Measurements from ENCODE around the gene SCNN1B. TPM values are rescaled to one million over a fixed set of nuclear protein-coding genes. Genes with fewer than 3 reads are reported as not detected.

Gene SCNN1B
- total RNA-seq, 2 donors from 2014 or later = not detected

GRCh38 chr16:23321206-23321875, 19.2 kb downstream of the SCNN1B start:
- 85 to 94% methylated on average over 10 to 14 of the region's 14 CpGs for WGBS, 2 experiments (ENCODE audit: insufficient coverage in 1 of 2, insufficient read length in 1 of 2)
- TF ChIP-seq, protein P1, sequence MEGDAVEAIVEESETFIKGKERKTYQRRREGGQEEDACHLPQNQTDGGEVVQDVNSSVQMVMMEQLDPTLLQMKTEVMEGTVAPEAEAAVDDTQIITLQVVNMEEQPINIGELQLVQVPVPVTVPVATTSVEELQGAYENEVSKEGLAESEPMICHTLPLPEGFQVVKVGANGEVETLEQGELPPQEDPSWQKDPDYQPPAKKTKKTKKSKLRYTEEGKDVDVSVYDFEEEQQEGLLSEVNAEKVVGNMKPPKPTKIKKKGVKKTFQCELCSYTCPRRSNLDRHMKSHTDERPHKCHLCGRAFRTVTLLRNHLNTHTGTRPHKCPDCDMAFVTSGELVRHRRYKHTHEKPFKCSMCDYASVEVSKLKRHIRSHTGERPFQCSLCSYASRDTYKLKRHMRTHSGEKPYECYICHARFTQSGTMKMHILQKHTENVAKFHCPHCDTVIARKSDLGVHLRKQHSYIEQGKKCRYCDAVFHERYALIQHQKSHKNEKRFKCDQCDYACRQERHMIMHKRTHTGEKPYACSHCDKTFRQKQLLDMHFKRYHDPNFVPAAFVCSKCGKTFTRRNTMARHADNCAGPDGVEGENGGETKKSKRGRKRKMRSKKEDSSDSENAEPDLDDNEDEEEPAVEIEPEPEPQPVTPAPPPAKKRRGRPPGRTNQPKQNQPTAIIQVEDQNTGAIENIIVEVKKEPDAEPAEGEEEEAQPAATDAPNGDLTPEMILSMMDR (conservative IDR thresholded peaks at IDR 0.05) = no peak

DNA sequence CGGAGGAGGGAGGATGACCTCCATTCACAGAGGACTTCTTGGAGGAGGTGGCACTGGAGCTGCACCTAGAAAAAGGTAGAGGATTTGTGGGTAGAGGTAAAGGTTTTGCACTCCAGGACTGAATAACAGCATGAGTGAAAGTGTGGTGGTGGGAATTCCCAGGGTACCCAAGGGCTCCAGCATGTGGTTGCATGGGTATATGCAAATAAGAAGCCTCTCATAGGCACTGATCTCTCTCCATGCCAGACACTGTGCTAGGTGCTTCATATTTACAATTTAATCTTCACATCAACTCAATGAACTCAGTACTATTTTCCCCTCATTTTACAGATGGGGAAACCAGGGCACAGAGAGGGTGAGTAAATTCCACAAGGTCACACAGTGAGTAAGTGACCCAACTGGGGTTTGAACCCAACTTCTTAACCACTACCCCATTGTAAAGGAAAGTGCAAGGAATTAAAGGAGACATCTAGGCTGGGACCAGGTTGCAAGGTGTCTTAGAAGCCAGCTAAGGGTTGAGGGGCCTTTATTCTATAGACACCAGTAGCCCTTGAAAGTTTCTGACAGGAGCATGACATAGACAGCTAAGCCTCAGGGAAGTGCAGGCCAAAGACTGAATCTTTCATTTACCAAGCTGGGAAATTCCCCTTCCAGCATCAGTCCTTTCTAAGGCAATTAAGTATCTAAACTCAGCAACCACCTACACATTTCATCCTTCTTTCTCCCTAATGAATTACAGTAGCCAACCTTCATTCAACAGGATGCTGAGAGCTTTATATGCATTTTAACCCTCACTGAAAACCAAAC, 21.3 kb downstream of the SCNN1B start:
- WGBS, 2 experiments (ENCODE audit: insufficient coverage in 1 of 2, insufficient read length in 1 of 2) = 78% methylated on average over 1 of the region's 1 CpG; no CpG with 5 or more reads in 1 of the 2 experiments

More at GRCh38 chr16:23321206-23321875, 19.2 kb downstream of the SCNN1B start:
- H3K4me1 ChIP-seq (ENCODE audit: control insufficient read depth, insufficient read depth, low read length) = no peaks in the 10 kb centered on the region
- H3K4me1 Mint-ChIP-seq = peaks cover 8% of the 10 kb centered on the region
- no peaks in the 10 kb centered on the region for H3K9me3 Mint-ChIP-seq
- no peak for DNase-seq
- H3K4me3 Mint-ChIP-seq = no peak overlapping the region
- H3K27me3 Mint-ChIP-seq (ENCODE audit: insufficient read depth) = peaks cover 2% of the 10 kb centered on the region
- H3K27ac Mint-ChIP-seq = no peak overlapping the region
- no peaks in the 10 kb centered on the region for H3K36me3 Mint-ChIP-seq (ENCODE audit: low read depth)
- no peaks in the 10 kb centered on the region for H3K9me3 ChIP-seq (ENCODE audit: control insufficient read depth, low read length)
- H3K27ac ChIP-seq (ENCODE audit: low read depth, low read length) = no peak overlapping the region
- no peak overlapping the region for H3K4me3 ChIP-seq (ENCODE audit: low read length)
- no peaks in the 10 kb centered on the region for H3K27me3 ChIP-seq (ENCODE audit: control insufficient read depth, insufficient read depth, low read length, poor library complexity, severe bottlenecking)
- no peaks in the 10 kb centered on the region for H3K36me3 ChIP-seq (ENCODE audit: control insufficient read depth, insufficient read depth, low read length)
- H3K9ac ChIP-seq (ENCODE audit: extremely low read depth, low read length, poor library complexity, severe bottlenecking) = no peak overlapping the region

GRCh38 chr16:23324727-23325126, 22.6 kb downstream of the SCNN1B start:
- no peak overlapping the region for H3K9ac ChIP-seq (ENCODE audit: extremely low read depth, low read length, poor library complexity, severe bottlenecking)
- no peaks in the 10 kb centered on the region for H3K9me3 ChIP-seq (ENCODE audit: control insufficient read depth, low read length)
- WGBS, 2 experiments (ENCODE audit: insufficient coverage in 1 of 2, insufficient read length in 1 of 2) = 85% methylated on average over 1 of the region's 1 CpG; no CpG with 5 or more reads in 1 of the 2 experiments
- H3K9me3 Mint-ChIP-seq = no peaks in the 10 kb centered on the region
- no peak for DNase-seq
- no peak overlapping the region for H3K4me3 ChIP-seq (ENCODE audit: low read length)
- H3K36me3 Mint-ChIP-seq (ENCODE audit: low read depth) = no peaks in the 10 kb centered on the region
- no peak overlapping the region for H3K27ac ChIP-seq (ENCODE audit: low read depth, low read length)
- H3K36me3 ChIP-seq (ENCODE audit: control insufficient read depth, insufficient read depth, low read length) = no peaks in the 10 kb centered on the region
- H3K4me1 Mint-ChIP-seq = peaks cover 14% of the 10 kb centered on the region
- H3K27me3 ChIP-seq (ENCODE audit: control insufficient read depth, insufficient read depth, low read length, poor library complexity, severe bottlenecking) = no peaks in the 10 kb centered on the region
- H3K27me3 Mint-ChIP-seq (ENCODE audit: insufficient read depth) = peaks cover 2% of the 10 kb centered on the region
- TF ChIP-seq, protein P1 (conservative IDR thresholded peaks at IDR 0.05) = no peak
- H3K4me1 ChIP-seq (ENCODE audit: control insufficient read depth, insufficient read depth, low read length) = peaks cover 2% of the 10 kb centered on the region
- no peak overlapping the region for H3K27ac Mint-ChIP-seq
- no peak overlapping the region for H3K4me3 Mint-ChIP-seq

More for the DNA sequence above, 21.3 kb downstream of the SCNN1B start:
- peaks cover 14% of the 10 kb centered on the region for H3K4me1 Mint-ChIP-seq
- H3K27me3 ChIP-seq (ENCODE audit: control insufficient read depth, insufficient read depth, low read length, poor library complexity, severe bottlenecking) = no peaks in the 10 kb centered on the region
- DNase-seq = no peak
- H3K4me1 ChIP-seq (ENCODE audit: control insufficient read depth, insufficient read depth, low read length) = peaks cover 2% of the 10 kb centered on the region
- no peak overlapping the region for H3K4me3 ChIP-seq (ENCODE audit: low read length)
- peaks cover 2% of the 10 kb centered on the region for H3K27me3 Mint-ChIP-seq (ENCODE audit: insufficient read depth)
- H3K9me3 ChIP-seq (ENCODE audit: control insufficient read depth, low read length) = no peaks in the 10 kb centered on the region
- no peak overlapping the region for H3K4me3 Mint-ChIP-seq
- no peaks in the 10 kb centered on the region for H3K36me3 Mint-ChIP-seq (ENCODE audit: low read depth)
- no peak overlapping the region for H3K9ac ChIP-seq (ENCODE audit: extremely low read depth, low read length, poor library complexity, severe bottlenecking)
- H3K27ac ChIP-seq (ENCODE audit: low read depth, low read length) = no peak overlapping the region
- TF ChIP-seq, protein P1 (conservative IDR thresholded peaks at IDR 0.05) = no peak
- no peaks in the 10 kb centered on the region for H3K9me3 Mint-ChIP-seq
- no peak overlapping the region for H3K27ac Mint-ChIP-seq
- H3K36me3 ChIP-seq (ENCODE audit: control insufficient read depth, insufficient read depth, low read length) = no peaks in the 10 kb centered on the region
